GM19025 (cell line): ENCODE data around the gene DSCAM.

Experiments
- ATAC-seq: cut with Tn5 transposase; IDR thresholded peaks from one replicate; pipeline ENCODE4 v1.9.1; 2021; ENCODE audit warnings: mild to moderate bottlenecking, low read depth, moderate library complexity; ENCODE audit not compliant: unreplicated experiment

DSCAM gene

GRCh38 chr21:40408561-40408960, 438.4 kb downstream of the DSCAM start:
- ATAC-seq: no peak

GRCh38 chr21:40404396-40404800, 442.6 kb downstream of the DSCAM start:
- ATAC-seq: no peak

GRCh38 chr21:40402884-40403582, 443.9 kb downstream of the DSCAM start:
- no peak for ATAC-seq

DNA sequence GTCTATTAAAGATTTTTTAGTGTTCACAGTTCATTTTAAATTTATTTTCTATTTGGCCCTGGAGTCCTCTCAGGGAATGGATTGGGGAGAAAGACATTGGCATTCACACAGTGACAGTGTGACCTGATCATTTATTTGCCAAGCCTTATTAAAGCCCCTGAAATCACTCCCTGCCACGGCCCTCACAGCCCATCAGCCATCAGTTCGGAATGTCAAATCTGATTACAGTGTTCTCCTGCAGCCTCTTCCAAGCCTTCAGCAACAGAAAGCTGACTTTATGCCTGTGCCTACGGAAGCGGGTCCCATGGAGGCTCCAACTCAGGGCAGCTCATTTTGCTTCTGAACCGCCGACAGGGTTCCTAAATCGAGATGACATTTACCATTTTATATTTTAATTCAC, 451.2 kb downstream of the DSCAM start:
- no peak for ATAC-seq

DNA sequence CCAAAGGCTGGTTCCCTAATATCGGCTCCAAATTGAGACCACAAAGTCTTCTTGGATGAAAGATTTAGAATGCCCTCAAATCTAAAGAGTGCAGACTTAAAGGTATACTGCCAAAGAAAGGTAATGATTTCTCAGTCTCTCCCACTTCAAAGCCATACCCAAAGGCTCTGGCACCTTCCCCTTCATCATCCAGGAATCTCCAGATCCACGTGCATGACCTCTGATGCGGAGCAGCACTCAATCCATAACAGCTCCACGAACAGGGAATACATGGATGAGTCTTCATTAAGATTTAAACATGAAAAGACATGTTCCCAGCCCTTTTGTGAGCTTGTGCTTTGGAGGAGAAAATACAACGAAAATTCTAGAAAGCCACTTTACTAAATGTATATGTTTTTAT, 453.9 kb downstream of the DSCAM start:
- no peak for ATAC-seq

- ATAC-seq: no peak
These were observed 458.9 kb downstream of the DSCAM start for GRCh38 chr21:40388046-40388445.

GRCh38 chr21:40386981-40387747, 459.8 kb downstream of the DSCAM start:
- ATAC-seq: no peak

DNA sequence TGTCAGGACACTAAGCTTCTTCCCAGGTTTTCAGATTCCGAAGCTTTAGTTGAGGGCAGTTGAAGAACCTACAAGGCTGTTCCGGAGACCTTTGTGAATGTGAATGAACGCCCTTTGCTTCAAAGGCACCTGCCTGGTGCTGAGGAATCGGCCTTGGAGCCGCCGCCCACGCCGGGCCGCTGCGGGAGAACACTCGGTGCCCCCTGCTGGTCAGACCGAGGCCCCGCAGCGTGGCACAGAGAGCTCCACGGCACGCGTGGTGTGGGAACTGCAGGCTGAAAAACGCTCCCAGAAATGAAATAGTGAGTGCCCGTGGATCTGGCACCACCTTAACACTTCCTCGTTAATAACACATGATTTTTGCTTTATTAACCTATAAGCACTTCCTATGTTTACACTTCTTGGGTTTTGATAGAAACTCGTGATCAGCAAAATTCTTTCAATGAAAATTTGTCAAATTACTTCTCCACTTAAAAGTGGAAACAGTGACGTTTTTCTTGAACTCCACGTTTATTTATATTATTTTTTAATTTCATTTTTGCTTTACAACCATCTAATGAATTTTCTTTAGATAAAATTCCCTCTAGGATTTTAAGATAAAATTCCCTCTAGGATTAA, 460.6 kb downstream of the DSCAM start:
- ATAC-seq: no peak

GRCh38 chr21:40385883-40386282, 461.1 kb downstream of the DSCAM start:
- ATAC-seq: no peak

DNA sequence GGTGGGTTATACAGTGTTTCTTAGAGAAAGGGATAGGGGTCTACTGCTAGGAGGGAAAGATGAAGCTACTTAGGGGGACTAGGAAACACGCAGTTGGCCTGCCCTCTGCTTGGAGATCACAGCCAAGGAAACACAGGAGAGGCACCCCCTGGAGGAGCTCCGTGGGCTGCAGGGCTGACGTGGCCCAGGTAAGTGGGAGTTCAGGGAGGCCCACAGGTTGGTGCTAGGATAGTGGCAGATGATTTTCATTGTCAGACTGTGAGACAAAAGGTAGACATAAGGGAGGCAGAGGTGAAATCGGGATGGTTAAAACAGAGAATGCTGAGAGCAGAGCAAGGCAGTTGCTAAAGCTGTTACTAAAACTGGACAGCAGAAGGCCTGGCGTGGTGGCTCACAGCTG, 463.0 kb downstream of the DSCAM start:
- ATAC-seq: no peak

DNA sequence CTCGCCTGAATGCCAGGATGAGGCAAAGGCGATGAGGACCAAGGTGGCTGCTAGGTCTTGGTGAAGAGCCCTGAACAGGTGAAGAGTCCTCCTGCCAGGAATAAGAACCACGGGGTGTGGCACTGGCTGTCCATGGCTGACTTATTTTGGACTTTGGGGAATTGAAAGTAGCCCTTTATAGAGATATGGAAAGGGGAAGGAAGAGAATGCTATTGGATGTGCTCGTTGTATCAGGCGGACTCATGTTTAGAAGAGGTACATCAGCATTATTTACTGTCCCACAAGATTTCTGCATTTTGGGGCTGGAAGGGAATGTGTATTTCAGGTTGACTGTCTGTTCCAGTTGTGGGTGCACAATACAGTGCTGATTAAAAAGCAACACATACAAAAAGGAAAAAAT, 465.8 kb downstream of the DSCAM start:
- no peak for ATAC-seq

GRCh38 chr21:40379881-40380810, 466.8 kb downstream of the DSCAM start:
- no peak for ATAC-seq

- ATAC-seq: no peak
These were observed 469.8 kb downstream of the DSCAM start for GRCh38 chr21:40377135-40377534.

GRCh38 chr21:40373761-40374160, 473.2 kb downstream of the DSCAM start:
- no peak for ATAC-seq

- no peak for ATAC-seq
These were observed 474.5 kb downstream of the DSCAM start for GRCh38 chr21:40372506-40372905.

DNA sequence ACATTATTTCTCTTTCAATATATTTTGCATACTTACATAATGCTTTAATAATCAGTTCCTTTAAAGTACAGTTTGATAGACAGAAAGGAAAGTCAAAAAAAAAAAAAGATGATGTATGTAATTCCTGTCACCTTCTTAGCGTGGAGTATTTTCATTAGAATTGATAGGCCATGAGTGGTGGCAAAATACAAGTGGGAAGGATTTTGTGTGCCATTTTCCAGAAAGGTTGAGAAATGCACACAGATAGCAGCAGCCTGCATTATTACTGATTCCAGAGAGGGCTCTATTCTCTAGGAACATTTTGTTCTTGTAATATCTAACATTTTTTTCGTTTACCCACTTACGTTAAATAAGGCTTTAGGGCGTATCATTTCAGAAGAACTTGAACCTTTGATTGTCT, 475.6 kb downstream of the DSCAM start:
- ATAC-seq: no peak

DNA sequence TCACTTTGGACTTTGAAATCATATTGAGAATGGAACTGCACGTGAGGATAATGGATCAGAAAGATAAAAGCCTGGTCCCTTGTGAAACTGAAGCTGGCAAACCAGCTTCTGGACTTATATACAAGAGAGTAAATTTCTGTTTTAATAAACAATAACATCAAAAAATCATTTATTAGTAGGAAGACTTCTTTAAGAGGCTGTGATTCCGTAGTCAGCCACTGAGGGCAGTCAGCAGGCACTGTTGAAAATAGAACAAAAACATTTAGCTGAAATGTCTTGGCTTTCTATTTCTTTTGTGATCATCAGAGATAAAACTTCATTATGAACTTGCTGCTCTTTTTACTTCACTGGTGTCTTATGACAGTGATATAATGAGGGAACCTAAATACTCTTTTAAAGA, 490.3 kb downstream of the DSCAM start:
- ATAC-seq: no peak

- ATAC-seq: no peak
These were observed 491.9 kb downstream of the DSCAM start for GRCh38 chr21:40355076-40355475.

- no peak for ATAC-seq
These were observed 496.0 kb downstream of the DSCAM start for GRCh38 chr21:40351006-40351405.

DNA sequence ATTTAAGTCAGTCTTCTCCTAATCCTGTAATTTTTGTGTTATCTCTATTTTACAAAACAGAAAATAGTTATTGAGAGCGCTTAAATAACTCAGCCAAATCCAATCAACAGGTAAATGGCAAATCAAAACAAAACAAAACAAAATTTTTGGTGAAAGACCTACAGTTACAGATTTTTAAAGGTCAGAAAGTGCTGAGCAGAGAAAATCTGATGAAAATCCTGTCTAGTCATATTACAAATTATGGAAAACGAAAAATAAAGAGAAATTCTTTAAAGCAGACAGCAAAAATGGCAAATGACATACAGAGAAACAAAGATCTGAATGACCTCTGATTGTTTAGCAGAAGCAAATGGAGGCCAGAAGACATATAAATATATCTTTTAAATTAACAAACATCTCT, 497.4 kb downstream of the DSCAM start:
- ATAC-seq: no peak
